C4-2B (cell line): ENCODE results near the gene SBNO2.

ENCODE experiments used
- CTCF ChIP-seq: fragments of 450-650 bp; conservative IDR thresholded peaks from 2 replicates; pipeline ENCODE4 v1.5.1; 2017; ENCODE audit warnings: mild to moderate bottlenecking
- ZFX ChIP-seq: fragments of 450-650 bp; IDR thresholded peaks from 2 replicates; pipeline ENCODE4 v1.6.1; 2017

GRCh38 chr19:1131718-1132551, 42.1 kb downstream of the SBNO2 start:
- no peak for TF ChIP-seq CTCF
- no peak for TF ChIP-seq ZFX
